Measurements from ENCODE around the gene DNAJC13.

DNA sequence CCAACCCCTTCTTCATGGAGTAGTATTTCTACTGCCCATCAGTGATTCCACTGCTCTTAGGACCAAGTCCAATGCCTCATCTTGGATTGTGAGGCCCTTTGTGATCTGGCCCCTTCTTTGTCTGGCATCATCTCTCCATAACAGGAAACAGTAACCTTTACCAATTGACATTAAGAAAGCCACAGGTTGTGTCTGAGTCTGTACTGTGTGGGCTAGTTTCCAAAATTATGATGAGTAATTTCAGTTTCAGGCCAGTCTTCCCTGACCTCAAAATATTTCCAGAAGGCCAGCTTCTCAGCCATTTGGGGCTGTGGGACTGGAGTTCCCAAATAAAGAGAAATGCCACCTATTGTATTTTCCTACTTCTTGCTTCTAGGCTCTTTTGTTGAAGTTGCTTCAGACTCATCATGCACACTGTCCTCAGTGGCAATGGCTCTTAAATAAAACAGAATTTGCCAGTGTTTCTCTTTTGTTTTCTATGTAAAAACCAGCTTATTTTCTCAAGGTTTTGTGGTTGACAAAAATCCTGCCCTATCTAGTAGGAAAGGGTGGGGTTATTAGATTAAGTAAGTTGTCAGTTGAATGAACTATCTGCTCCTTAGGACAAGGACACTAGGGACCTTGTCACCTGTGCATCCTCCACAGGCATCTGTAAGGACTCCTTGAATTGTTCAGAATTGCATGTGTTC is 132.7 kb downstream of the DNAJC13 start:
- TF ChIP-seq, protein P1, sequence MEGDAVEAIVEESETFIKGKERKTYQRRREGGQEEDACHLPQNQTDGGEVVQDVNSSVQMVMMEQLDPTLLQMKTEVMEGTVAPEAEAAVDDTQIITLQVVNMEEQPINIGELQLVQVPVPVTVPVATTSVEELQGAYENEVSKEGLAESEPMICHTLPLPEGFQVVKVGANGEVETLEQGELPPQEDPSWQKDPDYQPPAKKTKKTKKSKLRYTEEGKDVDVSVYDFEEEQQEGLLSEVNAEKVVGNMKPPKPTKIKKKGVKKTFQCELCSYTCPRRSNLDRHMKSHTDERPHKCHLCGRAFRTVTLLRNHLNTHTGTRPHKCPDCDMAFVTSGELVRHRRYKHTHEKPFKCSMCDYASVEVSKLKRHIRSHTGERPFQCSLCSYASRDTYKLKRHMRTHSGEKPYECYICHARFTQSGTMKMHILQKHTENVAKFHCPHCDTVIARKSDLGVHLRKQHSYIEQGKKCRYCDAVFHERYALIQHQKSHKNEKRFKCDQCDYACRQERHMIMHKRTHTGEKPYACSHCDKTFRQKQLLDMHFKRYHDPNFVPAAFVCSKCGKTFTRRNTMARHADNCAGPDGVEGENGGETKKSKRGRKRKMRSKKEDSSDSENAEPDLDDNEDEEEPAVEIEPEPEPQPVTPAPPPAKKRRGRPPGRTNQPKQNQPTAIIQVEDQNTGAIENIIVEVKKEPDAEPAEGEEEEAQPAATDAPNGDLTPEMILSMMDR (IDR thresholded peaks at IDR 0.05; ENCODE audit: extremely low read depth in 1 of 2, insufficient read depth in 1 of 2, low read depth in 1 of 2, low read length in 2 of 2), result no peak
- TF ChIP-seq EZH2 (IDR thresholded peaks at IDR 0.05; ENCODE audit: borderline replicate concordance, low read depth, low read length, severe bottlenecking), result no peak
